Inflammatory macrophage treated with lipopolysaccharide for 4 hours (primary cell): ENCODE results near the gene EDARADD.

ENCODE experiments used
- DNase-seq: peaks from one replicate; pipeline ENCODE4 v3.0.0-alpha.2; 2020

The EDARADD gene

DNA sequence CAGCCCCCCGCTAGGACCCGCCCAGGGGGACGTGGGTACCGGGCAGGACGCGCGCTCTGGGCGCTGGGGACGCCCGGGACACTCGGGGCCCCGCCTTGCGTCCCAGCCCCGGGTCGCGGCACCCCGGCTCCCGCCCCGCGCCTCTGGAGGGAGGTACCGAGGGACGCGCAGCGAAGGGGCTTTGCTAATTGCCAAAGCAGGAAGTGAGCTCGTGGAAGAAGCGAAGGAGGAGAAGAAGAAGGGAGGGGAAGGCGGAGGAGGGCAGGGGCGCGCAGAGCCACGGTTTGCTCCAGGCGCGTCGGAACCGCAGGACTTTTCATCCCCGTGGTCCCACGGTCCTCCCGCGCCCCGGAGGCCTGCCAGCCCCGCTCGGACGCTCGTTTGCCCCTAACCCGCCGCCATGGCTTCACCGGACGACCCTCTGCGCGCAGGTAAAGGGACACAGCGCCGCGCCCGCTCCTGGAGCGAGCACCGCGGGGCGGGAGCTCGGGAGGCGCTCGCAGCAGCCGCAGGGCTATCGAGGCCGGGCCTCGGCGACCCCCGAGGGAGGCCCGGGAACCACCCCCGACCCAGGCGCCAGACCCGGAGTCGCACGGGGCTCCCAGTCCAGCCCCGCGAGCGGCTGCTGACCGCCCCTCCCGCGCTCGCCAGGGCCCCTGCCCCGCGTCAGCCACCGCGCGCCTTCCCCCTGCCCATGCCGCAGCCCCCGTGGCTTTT, 1.3 kb downstream of the EDARADD start:
- DNase-seq: peak; percentile 26

DNA sequence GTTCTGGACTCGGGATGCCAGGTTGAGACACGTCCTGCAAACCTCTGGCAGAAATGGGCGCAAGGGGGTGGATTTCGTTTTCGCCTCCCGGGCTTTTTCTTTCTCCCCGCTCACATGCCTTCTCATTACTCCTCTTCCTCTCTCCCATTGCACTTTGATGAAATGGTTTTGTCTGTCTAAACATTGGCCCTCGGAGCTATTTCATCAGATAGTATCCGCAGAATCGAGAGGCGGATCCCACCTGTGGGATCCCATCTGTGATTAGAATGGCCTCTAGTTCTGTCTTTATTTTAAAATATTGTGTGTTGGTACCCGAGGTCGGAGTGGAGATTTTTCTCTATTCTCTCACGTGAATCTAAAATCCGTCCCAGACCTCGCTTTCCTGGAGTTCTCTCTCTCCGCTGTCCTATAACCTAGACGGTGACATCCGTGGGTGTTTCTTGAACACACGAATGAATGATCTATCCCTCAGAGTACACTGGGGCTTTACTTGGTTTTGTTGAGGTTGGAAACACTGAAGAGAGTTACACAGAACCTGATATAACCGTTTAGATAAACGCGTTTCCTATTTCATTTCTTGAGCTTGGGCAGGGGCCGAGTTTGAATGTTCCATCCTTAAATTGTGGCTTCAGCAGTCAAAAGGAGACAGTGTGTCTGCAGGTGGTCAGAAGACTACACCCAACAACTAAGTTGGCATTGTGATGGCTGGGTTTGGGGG, 2.0 kb downstream of the EDARADD start:
- DNase-seq: no peak

DNA sequence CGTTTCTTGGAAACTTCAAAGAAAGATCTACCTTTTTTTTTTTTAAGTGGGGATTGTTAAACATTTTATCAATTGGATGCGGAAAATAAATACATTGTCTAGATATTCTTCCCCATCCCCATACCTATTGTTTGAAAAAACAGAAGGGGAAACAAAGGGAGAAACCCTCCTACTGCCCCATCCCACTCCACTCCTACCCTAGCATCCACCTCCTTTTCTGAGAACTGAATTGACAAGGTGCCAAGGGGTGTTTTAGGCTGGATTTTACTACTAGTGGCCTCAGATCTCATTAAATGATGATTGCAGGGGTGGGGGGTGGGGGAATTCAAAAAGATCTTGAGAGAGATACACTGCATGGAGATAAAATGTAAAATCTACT, 2.6 kb downstream of the EDARADD start:
- no peak for DNase-seq

DNA sequence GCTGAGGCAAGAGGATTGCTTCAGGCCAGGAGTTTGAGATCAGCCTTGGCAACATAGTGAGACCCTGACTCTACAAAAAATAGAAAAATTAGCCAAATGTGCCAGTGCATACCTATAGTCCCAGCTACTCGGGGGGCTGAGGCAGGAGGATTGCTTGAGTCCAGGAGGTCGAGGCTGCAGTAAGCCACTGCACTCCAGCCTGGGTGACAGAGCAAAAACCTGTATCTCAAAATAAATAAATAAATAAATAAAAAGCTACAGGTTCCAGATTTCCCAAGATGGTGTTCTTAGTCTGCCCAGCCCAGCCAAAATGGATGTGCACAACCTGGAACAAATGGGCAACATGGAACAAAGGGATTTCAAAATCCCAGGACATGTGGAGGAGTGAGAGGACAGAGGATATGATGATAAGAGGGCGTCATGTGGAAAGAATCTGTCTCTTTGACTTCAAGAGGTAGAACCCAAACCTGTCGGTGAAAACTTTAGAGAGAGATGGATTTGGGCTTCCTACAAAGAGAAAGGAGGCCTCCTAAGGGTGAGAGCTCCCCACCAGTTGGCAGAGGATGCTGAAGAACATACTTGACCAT, 3.2 kb downstream of the EDARADD start:
- DNase-seq: no peak

DNA sequence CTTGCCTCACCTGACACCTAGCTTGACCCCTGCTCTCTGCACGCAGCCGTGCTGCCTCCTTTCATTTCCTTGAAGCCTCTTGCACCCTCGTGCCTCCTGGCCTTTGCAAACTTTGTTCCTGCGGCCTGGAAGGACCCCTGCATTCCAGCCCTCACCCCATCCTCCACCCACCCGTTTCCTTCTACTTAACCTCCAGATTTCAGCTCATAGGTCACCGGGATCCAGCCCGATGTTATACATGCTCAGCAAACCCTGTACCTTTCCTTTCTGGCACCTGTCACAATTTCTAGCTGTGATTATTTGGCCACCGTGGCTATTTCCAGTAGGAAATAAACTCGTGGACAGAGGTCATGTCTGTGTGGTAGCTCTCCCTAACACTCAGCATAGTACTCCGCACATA, 4.5 kb downstream of the EDARADD start:
- DNase-seq: no peak

DNA sequence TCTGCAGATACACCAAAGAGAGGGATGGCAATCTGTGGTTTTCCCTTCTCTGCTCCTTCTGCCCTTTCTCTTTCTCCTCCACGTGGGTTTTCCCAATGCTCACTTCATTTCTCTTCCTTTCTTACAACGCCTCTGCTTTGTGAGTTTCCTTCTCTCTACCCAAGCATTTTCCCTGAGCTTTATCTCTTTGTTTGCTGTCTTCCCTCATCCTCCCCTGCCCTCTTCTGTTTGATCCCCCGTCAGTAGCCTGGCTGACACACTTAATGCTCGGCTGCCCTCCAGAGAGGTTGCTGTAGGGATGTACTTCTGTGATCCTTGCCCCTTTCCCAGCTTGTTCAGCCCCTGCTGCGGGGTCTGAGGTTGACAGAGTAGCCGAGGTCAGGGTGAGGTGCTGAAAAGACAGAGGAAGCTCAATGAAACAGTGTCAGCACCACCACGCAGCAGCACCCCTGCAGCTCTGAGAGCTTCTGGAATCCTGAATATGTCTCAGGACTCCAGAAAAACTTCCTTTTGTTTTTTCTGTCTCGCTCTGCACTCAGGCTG, 6.0 kb downstream of the EDARADD start:
- DNase-seq: no peak

DNA sequence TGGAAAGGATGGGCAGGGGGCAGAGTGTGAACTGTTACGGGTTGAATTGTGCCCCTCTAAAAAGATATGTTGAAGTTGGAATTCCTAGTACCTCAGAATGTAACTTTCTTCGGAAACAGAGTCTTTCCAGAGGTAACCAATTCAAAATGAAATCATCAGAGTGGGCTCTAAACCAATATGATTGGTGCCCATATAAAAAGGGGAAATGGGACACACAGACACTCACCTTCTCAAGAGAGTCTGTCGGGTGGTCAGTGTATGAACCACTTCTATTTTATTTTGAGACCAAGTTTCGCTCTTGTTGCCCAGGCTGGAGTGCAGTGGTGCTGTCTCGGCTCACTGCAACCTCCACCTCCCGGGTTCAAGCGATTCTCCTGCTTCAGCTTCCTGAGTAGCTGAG, 7.6 kb downstream of the EDARADD start:
- no peak for DNase-seq

DNA sequence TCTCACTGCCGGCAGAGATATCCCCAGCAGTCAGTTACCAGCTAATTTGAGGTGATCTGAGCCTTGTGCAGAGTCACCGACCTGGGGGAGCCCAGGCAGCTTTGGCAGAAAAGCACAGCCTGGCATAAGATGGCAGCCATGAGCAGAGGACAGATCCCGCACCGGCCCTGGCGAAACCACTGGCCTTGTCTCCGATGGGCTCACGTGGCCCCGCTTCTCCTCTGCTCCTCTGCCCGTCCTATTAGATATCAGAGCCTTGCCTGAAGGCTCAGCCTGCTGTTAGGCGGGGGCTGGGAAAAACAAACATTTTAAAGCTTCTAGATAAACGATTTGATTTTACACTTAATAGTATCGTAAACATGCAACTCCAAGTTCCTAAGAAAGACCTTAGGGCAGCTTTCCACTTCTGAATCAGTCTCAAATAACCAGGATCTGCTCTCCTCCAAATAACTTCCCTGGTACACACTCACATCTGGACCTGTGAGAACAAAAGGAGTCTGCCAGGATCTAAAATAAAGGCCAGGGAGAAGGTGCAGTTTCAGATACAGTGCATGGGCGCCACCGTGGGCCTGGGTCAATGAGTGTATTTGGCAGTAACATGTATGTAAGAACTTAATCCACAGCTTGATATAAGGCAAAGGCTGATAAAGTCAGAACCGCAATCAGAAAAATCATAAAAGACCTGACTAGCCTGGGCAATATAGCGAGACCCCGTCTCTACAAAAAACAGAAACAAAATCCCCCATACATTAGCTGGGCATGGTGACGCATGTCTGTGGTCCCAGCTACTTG, 10.0 kb downstream of the EDARADD start:
- DNase-seq: no peak

DNA sequence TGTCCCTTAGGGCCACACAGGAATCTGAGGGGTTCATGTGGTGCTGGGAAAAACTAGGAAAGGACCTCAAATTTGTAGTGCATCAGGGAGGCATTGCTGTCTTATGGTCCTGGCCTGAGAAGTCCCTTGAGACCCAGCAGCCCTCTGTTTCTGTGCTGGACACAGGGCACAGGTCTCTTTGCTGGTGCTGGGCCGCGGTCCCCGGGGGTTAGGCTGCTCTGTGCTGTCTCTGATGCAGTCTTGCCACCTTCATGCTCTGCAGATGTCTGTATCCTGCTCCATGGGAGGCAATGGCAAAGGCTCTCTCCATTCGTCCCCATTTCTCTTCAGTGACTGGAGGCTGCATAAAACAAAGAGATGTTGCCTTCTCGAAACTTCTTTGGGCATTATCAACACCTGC, 13.0 kb downstream of the EDARADD start:
- no peak for DNase-seq

DNA sequence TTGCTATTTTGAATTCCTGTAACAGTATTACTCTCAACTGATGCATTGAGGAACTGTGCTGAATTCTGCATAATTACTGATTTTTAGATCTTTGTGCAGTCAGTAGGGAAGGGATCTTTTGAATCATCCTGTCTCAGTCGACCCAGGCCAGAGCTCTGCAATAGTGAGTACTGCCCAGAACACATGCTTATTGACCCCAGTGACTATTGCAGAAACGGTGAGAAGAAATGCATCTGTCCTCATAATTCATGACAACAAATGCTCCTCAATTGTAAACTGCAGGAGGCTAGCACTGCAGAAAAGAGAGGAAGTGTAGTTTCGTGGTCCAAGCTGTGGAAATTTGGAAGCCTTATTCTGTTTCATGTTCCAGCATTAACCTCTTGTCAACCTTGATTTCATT, 19.6 kb downstream of the EDARADD start:
- DNase-seq: no peak

DNA sequence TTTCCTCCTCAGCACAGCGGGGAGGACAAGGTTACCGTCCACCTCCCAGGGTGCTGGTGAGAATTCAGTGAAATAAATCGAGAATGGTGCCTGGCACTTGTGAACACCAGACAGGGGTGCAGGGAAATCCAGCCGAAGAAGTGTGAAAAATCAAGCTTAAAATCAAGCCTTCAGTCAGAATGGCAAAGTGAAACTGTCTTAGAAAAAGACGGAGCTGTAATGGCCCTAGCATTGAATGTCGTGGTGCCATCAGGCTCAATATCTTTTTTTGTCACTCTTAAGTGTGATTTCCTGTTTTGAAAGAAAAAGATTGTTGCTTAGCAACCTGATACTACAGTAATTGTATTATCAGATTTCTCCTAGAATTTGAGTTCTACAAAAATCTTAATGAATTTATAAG, 22.1 kb downstream of the EDARADD start:
- DNase-seq: no peak

DNA sequence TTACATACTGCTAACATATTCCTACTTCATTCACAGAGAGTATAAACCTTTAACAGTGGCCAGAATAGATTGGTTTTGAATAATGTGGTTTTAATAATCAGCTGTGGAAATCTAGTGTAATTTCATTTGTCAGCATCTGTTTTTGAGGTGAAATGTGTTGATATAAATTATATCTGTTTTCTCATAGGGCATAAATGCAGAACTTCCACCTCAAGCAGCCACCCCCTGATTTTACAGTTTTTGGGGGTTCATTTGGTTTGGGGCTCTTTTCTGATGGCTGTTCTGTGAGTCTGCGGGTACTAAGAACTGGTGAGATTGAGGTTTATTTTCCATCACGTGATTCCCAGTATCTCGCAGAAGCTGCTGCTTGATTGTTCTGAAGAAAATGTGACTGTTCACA, 23.2 kb downstream of the EDARADD start:
- no peak for DNase-seq

DNA sequence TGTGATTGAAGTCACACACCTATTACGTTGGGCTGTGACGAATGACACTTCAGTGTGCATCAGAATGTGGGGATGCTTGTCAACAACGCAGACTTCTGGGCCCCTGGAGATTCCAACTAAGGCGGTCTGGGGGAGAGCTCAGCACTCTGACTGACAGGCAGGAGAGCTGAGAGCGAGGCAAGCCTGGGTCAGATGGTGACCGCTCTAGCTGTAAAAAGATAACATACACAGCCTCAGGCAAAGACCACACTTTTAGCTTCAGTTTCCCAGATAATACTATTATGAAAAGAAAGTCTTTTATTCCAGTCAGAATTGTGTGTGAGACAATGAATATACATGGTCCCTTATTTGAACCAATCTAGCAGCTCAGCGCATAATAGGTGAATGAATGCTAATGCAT, 25.4 kb downstream of the EDARADD start:
- no peak for DNase-seq

DNA sequence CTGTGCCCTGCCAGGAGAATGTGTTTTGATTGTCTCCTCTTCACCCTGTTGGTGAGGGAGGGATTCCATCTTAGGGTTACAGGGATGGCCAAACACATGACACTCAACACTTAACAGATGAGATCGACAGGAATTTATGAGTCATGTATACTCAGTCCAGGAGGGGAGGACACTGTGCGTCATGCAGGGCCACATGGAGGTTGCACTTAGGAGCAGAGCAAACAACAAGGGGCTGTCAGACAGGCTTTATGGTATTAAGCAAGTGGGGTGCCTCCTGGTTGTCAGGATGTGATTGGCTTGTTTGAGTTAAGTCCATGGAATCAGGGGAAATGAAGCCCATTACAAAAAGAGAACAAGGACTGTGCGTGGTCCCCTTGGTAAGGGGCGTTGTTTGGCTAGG, 26.9 kb downstream of the EDARADD start:
- DNase-seq: no peak

DNA sequence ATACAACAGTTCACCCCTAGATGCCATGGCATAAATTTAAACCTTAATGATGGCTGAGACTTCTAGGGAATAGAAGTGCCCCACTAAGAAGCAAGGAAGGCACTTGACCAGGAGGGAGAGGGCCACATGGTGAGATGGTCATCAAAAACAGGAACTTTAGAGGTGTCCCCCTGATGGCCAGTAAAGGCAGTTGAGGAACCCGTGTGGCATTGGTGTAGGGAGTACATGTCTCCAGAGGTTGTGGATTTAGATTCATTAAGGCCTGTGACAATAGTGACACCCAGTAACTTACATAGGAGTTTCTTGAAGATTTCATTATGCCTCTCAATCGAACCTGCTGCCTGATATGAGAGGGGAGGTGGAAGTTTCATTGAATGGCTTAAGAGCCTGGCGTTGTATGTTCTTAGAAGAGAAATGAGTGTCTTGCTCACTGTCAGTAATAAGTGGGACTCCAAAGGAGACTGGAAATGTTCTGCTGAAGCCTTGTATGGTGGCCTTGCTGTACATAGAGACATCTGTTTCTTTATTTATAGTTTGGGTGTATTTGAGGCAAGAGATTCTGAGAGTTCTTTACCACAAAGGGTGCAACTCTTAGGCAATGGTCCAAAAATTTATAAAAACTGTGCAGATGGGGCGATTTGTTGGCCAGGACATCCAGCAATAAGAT, 27.9 kb downstream of the EDARADD start:
- no peak for DNase-seq

DNA sequence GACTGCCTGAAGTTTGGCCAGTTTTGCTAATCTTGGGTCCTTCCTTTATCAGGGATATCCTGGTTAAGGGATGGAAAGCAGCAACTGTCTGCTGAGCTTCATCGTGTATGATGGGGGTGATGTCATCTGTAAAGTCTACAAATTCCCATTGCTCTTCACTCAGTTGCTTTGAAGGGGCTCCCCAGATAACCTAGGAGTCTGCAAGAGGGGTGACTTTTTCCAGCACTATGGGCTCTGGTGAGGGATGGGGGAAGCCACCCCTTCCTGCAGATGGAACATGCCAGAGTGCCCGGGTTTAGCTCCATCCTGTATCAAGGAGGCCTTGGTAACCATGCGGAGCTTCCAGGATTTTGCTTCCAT, 28.4 kb downstream of the EDARADD start:
- DNase-seq: no peak

DNA sequence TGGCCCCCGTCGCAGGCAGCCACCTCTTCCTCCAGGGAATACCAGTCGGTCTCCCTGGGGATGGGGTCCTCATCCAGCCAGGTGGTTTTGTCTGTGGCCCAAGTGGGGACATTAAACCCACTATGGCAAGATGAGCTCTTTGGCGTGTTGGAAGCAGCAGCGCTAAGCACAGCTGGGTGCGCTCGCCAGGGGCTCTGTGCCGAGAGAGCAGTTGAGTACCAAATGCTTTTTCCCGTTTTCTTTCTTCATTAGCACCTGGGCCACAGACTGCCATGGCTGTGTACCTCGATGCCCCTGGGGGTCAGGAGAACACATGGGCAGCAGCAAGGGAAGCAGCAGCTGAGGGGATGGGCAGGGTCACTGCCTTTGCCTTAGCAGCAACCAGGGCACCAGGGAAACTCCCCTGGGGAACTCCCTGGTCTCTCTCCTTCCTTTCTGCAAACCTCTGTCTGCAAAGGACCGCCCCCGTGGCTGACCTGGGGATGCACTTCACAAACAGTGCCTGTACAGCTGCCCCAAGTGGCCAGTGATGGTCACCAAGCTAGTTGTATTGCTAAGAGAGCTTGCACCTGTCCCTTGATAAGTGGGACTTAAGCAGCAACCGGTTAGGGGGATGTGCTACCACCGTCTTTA, 31.1 kb downstream of the EDARADD start:
- DNase-seq: peak; percentile 2

DNA sequence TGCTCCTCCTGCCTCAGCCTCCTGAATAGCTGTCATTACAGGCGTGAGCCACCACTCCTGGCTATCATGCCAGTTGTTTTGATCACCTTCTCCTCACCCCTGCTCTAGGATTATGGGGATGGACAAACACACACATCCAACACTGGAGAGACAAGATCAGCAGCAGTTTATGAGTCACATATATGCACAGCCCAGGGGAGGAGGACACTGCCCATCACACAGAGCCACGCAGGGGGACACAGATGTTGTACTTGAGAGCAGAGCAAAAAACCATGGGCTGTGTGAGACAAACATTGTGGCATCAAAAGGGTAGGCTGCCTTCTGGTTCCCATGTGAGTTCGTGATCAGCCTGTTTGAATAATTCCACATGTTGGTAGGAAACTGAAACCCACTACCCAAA, 32.1 kb downstream of the EDARADD start:
- no peak for DNase-seq

DNA sequence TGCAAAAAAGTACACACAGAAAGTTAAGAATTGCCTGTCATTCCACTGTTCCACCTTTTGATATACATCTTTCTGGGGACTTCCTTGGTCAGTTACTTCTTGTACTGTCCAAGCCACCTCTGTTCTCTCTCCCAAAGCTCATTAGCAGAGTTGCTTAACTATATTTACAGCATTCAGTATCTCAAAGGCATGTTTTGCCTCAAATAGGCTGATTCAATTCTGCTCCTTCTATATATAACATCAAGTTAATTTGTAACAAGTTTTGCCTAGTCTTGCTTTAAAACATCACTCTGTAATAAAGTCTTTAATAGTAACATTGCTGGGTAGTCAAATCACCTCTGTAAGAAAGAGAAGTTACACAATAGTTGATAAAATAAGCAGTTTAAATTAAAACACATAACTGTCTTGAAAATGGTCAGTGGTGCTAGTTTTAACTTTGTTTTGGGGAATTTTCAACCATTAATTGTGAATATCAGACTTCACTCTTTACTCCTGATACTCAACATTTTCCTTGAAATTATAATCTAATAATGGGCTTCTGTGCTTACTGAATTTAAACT, 35.7 kb downstream of the EDARADD start:
- DNase-seq: no peak

DNA sequence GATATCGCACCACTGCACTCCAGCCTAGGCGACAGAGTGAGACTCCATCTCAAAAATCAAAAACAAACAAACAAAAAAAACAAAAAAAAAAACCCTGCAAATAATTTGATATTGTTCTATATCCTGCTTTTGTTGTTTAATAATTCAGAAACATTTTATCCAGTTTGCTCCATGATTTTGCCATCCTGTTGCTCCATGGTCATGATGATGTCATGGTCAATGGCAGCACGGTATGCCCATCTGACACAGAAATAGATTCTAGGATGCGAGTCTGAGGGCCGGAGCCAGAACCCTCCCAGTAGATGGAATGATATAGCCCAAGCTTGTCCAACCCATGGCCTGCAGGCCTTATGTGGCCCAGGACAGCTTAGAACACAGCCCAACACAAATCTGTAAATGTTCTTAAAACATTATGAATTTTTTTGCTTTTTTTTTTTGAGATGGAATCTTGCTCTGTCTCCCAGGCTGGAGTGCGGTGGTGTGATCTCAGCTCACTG, 39.8 kb downstream of the EDARADD start:
- DNase-seq: no peak

DNA sequence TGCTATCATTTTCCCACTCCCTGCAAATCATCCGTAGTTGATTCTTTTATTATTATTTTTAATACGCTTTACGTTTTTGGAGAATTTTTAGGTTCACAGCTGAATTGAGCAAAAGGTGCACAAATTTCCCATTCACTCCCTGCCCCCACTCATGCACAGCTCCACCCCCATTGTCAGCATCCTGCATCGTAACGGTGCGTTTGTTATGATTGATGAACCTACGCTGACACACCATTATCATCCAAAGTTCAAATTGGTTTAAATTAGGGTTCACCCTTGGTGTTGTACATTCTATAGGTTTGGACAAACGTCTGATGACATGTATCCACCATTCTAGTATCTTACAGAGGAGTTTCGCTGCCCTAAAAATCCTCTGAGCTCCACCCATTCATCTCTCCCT, 44.5 kb downstream of the EDARADD start:
- no peak for DNase-seq

DNA sequence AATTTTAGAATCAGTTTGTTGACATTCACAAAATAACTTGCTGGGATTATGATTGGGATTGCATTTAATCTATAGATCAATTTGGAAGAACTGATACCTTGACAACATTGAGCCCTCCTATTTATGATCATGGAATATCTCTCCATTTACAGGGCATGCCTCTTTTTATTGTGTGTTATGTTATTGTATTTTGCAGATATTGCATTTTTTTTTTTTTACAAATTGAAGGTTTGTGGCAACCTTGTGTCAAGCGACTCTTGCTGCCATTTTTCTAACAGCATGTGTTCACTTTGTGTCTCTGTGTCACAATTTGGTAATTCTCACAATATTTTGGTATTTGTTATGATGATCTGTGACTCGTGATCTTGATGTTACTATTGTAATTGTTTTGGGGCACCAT, 46.3 kb downstream of the EDARADD start:
- DNase-seq: no peak
